Parathyroid adenoma (tissue), 2 donors: ENCODE data around the gene FBXW7.

Experiments
- H2AFZ ChIP-seq: fragments of 300-600 bp; sonication (generic); one replicate; pipeline ENCODE4 v1.7.0; 2017; ENCODE audit warnings: antibody characterized with exemption, mild to moderate bottlenecking
- H3K27ac ChIP-seq: fragments of 300-600 bp; sonication (generic); one replicate; pipeline ENCODE4 v1.7.0; 2017
- H3K27me3 ChIP-seq: fragments of 300-600 bp; sonication (generic); one replicate; pipeline ENCODE4 v1.7.0; 2017; ENCODE audit warnings: low read length; ENCODE audit not compliant: control insufficient read depth, insufficient read depth
- H3K36me3 ChIP-seq: fragments of 300-600 bp; sonication (generic); one replicate; pipeline ENCODE4 v1.7.0; 2017; ENCODE audit warnings: low read length; ENCODE audit not compliant: control insufficient read depth, insufficient read depth
- H3K4me1 ChIP-seq: fragments of 300-600 bp; sonication (generic); one replicate; pipeline ENCODE4 v1.7.0; 2017; ENCODE audit warnings: control low read depth
- H3K4me2 ChIP-seq: fragments of 300-600 bp; sonication (generic); one replicate; pipeline ENCODE4 v1.7.0; 2017; ENCODE audit warnings: low read length
- H3K4me3 ChIP-seq: fragments of 300-600 bp; sonication (generic); one replicate; pipeline ENCODE4 v1.7.0; 2017; ENCODE audit warnings: low read depth, low read length
- H3K79me2 ChIP-seq: fragments of 300-600 bp; sonication (generic); one replicate; pipeline ENCODE4 v1.7.0; 2017; ENCODE audit warnings: control low read depth
- H3K9ac ChIP-seq: fragments of 300-600 bp; sonication (generic); one replicate; pipeline ENCODE4 v1.7.0; 2017; ENCODE audit warnings: mild to moderate bottlenecking
- H3K9me3 ChIP-seq: fragments of 300-600 bp; sonication (generic); one replicate; pipeline ENCODE4 v1.7.0; 2017; ENCODE audit warnings: low read length; ENCODE audit not compliant: control insufficient read depth
- CTCF ChIP-seq: fragments of 300-600 bp; sonication (generic); IDR thresholded peaks from one replicate; pipeline ENCODE4 v1.7.0; 2017; ENCODE audit warnings: antibody characterized with exemption, mild to moderate bottlenecking
- donor health status: primary hyperparathyroidism.

FBXW7 gene

DNA sequence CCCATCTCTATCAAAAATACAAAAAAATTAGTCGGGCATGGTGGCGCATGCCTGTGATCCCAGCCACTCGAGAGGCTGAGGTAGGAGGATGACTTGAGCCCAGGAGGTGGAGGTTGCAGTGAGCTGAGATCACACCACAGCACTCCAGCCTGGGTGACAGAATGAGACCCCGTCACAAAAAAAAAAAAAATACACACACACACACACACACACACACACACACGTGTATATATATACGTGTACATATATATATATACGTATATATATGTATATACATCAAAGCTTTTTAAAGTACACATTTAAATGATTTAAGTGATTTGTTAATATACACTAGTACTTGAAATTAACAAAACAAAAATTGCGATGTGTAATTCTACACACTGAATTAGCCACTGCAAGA lies 6.0 kb downstream of the FBXW7 start:
- Histone ChIP-seq H3K4me1 (peaks cover 4% of the 10 kb centered on the region), H3K79me2 (peaks cover 17% of the 10 kb centered on the region), H3K4me2 (no peak overlapping the region), H3K9ac (no peak overlapping the region), H3K4me3 (no peak overlapping the region), H3K9me3 (no peaks in the 10 kb centered on the region), H3K27ac (no peak overlapping the region), H3K36me3 (no peaks in the 10 kb centered on the region), H3K27me3 (no peaks in the 10 kb centered on the region), H2AFZ (no peak overlapping the region)
- no peak for TF ChIP-seq CTCF

DNA sequence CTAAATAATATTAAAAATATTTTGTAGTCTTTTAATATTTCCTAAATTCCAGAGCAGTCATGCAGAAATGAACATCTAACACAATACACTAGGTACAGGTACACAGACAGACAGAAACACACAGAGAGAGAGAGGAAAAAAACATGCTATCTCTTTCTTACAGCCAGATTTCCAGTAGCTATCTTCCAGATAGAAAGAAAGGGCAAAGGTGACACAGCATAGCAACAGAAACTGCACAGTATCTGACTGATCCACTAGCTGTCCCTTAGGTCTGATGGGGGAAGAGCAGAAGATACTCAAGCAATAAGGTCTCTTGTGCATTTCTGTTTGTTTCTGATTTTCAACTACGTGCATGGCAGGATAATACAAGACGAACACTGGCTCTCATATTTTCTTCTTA lies 7.8 kb downstream of the FBXW7 start:
- Histone ChIP-seq H3K36me3 (no peaks in the 10 kb centered on the region), H3K4me3 (no peak overlapping the region), H3K4me2 (no peak overlapping the region), H3K27ac (no peak overlapping the region), H3K9me3 (no peaks in the 10 kb centered on the region), H2AFZ (no peak overlapping the region), H3K9ac (no peak overlapping the region), H3K27me3 (no peaks in the 10 kb centered on the region), H3K4me1 (no peaks in the 10 kb centered on the region), H3K79me2 (peaks cover 8% of the 10 kb centered on the region)
- no peak for TF ChIP-seq CTCF

GRCh38 chr4:152525878-152526277 lies 10.0 kb downstream of the FBXW7 start:
- H3K4me3 ChIP-seq: no peak overlapping the region
- peaks cover 5% of the 10 kb centered on the region for H3K79me2 ChIP-seq
- H3K9ac ChIP-seq: no peak overlapping the region
- H3K4me2 ChIP-seq: no peak overlapping the region
- no peaks in the 10 kb centered on the region for H3K4me1 ChIP-seq
- no peak overlapping the region for H3K27ac ChIP-seq
- no peak overlapping the region for H2AFZ ChIP-seq
- H3K27me3 ChIP-seq: no peaks in the 10 kb centered on the region
- H3K9me3 ChIP-seq: no peaks in the 10 kb centered on the region
- TF ChIP-seq CTCF: no peak
- H3K36me3 ChIP-seq: no peaks in the 10 kb centered on the region

- Histone ChIP-seq H3K27ac (no peak overlapping the region), H3K79me2 (peaks cover 5% of the 10 kb centered on the region), H3K9me3 (no peaks in the 10 kb centered on the region), H2AFZ (no peak overlapping the region), H3K4me3 (no peak overlapping the region), H3K36me3 (no peaks in the 10 kb centered on the region), H3K27me3 (no peaks in the 10 kb centered on the region), H3K4me1 (no peaks in the 10 kb centered on the region), H3K9ac (no peak overlapping the region), H3K4me2 (no peak overlapping the region)
- TF ChIP-seq CTCF: no peak
These were observed 11.5 kb downstream of the FBXW7 start for GRCh38 chr4:152524427-152524826.

- Histone ChIP-seq H3K9me3 (no peaks in the 10 kb centered on the region), H3K79me2 (peaks cover 5% of the 10 kb centered on the region), H3K4me1 (no peaks in the 10 kb centered on the region), H3K27me3 (no peaks in the 10 kb centered on the region), H2AFZ (no peak overlapping the region), H3K27ac (no peak overlapping the region), H3K36me3 (no peaks in the 10 kb centered on the region), H3K4me3 (no peak overlapping the region), H3K9ac (no peak overlapping the region), H3K4me2 (no peak overlapping the region)
- no peak for TF ChIP-seq CTCF
These were observed 12.2 kb downstream of the FBXW7 start for GRCh38 chr4:152523731-152524130.
